ENCODE measurements around the gene IMPDH2. TPM values are rescaled to one million over a fixed set of nuclear protein-coding genes. Genes with fewer than 3 reads are reported as not detected.

Gene IMPDH2
- total and polyA plus RNA-seq, 2 experiments from 2014 or later = 198 to 314 TPM

GRCh38 chr3:48990636-48991469 is 38.3 kb downstream of the IMPDH2 start:
- Histone ChIP-seq H4K20me1 (replicated peaks; ENCODE audit: insufficient read depth) (peaks cover 6% of the 10 kb centered on the region), H2AFZ (peak overlapping the region; percentile 97), H3K79me2 (replicated peaks; ENCODE audit: insufficient read depth) (peaks cover 18% of the 10 kb centered on the region), H3K9me2 (ENCODE audit: insufficient read depth) (no peaks in the 10 kb centered on the region), H3F3A (replicated peaks; ENCODE audit: low read depth) (no peaks in the 10 kb centered on the region), H3K4me3 (peak overlapping the region; percentile 91), H3K4me1 (ENCODE audit: insufficient read depth) (peaks cover 14% of the 10 kb centered on the region; the same call in 1 of the 2 replicates), H3K27me3 (ENCODE audit: insufficient read depth) (no peaks in the 10 kb centered on the region), H3K4me2 (peak overlapping the region; percentile 97), H3K36me3 (ENCODE audit: insufficient read depth) (no peaks in the 10 kb centered on the region), H3K27ac (ENCODE audit: low read depth) (peak overlapping the region; percentile 52; the same call in 1 of the 2 replicates)
- Mint-ChIP-seq H3K4me1 (peaks cover 19% of the 10 kb centered on the region), H3K27me3 (ENCODE audit: insufficient read depth, low read depth, poor library complexity) (peaks cover 23% of the 10 kb centered on the region), H3K4me3 (peak overlapping the region; percentile 91), H3K36me3 (ENCODE audit: low read depth) (peaks cover 33% of the 10 kb centered on the region), H3K27ac (peak overlapping the region; percentile 92), H3K9me3 (no peaks in the 10 kb centered on the region)
- ATAC-seq (peak; percentile 33), DNase-seq (ENCODE audit: low spot score) (peak; percentile 70)
- TF ChIP-seq CREB1 (CRISPR knock-in tag; IDR thresholded peaks at IDR 0.05; ENCODE audit: low read depth) (no peak), JUNB (IDR thresholded peaks at IDR 0.05; ENCODE audit: unreplicated experiment) (no peak), POLR2AphosphoS5 (IDR thresholded peaks at IDR 0.05; ENCODE audit: low read depth) (peak; percentile 53), EZH2 (IDR thresholded peaks at IDR 0.05; ENCODE audit: low read depth, unreplicated experiment) (no peak)

- no peaks in the 10 kb centered on the region for H3K27me3 ChIP-seq (ENCODE audit: insufficient read depth)
- TF ChIP-seq POLR2AphosphoS5 (IDR thresholded peaks at IDR 0.05; ENCODE audit: low read depth) (peak; percentile 82), CREB1 (CRISPR knock-in tag; IDR thresholded peaks at IDR 0.05; ENCODE audit: low read depth) (peak; percentile 81; the same call in 1 of the 2 replicates), ZNF114 (CRISPR knock-in tag; IDR thresholded peaks at IDR 0.05) (no peak), ZNF331 (CRISPR knock-in tag; IDR thresholded peaks at IDR 0.05; ENCODE audit: low read depth) (no peak), EZH2phosphoT487 (IDR thresholded peaks at IDR 0.05; ENCODE audit: unreplicated experiment) (no peak), ZNF462 (CRISPR knock-in tag; IDR thresholded peaks at IDR 0.05) (no peak), STAT1 (IDR thresholded peaks at IDR 0.05; ENCODE audit: unreplicated experiment) (no peak), CTCF (conservative IDR thresholded peaks at IDR 0.05; ENCODE audit: low read depth in 2 of 2) (peak; percentile 32 to 49)
Observed at GRCh38 chr3:48989796-48990635, 39.2 kb downstream of the IMPDH2 start, which contains the start of gene P4HTM. P4HTM (plus strand) TSS chr3:48990241; CDS start chr3:48990257, 16 bp downstream.

More at GRCh38 chr3:48989796-48990635, 39.2 kb downstream of the IMPDH2 start, which contains the start of gene P4HTM:
- Mint-ChIP-seq H3K4me1 (peaks cover 19% of the 10 kb centered on the region), H3K4me3 (peak within 1 kb of the TSS; percentile 93), H3K9me3 (no peaks in the 10 kb centered on the region), H3K27ac (peak within 1 kb of the TSS; percentile 96), H3K27me3 (ENCODE audit: insufficient read depth, low read depth, poor library complexity) (peaks cover 25% of the 10 kb centered on the region), H3K36me3 (ENCODE audit: low read depth) (peaks cover 37% of the 10 kb centered on the region)
- H3K36me3 ChIP-seq (ENCODE audit: insufficient read depth) = no peaks in the 10 kb centered on the region; the same call in 1 of the 2 replicates
- H4K20me1 ChIP-seq (replicated peaks; ENCODE audit: insufficient read depth) = peaks cover 9% of the 10 kb centered on the region
- H3K27ac ChIP-seq (ENCODE audit: low read depth) = peak within 1 kb of the TSS; percentile 86
- H3F3A ChIP-seq (replicated peaks; ENCODE audit: low read depth) = 0 out of 2 replicates have a peak, but pooled peaks cover 3% of the 10 kb centered on the region
- ATAC-seq (peak; percentile 81), DNase-seq (ENCODE audit: low spot score) (peak; percentile 92)
- peaks cover 18% of the 10 kb centered on the region for H3K79me2 ChIP-seq (replicated peaks; ENCODE audit: insufficient read depth)
- H3K4me2 ChIP-seq = peak within 1 kb of the TSS; percentile 97
- H3K9me2 ChIP-seq (ENCODE audit: insufficient read depth) = no peaks in the 10 kb centered on the region
- peaks cover 14% of the 10 kb centered on the region; the same call in 1 of the 2 replicates for H3K4me1 ChIP-seq (ENCODE audit: insufficient read depth)
- peak within 1 kb of the TSS; percentile 91 for H3K4me3 ChIP-seq
- H2AFZ ChIP-seq = peak within 1 kb of the TSS; percentile 97
